Fibroblast of the aortic adventitia (primary cell): ENCODE results near the gene GSDMA. TPM values are rescaled to one million over a fixed set of nuclear protein-coding genes. Genes with fewer than 3 reads are reported as not detected.
"Not testable (repeated sequence)": the region's sequence is repeated elsewhere in the genome, so short reads cannot be mapped to it uniquely, and the experiment has no call there.

ENCODE experiments used
- DNase-seq: peaks from one replicate; pipeline ENCODE4 v3.0.0-alpha.2; 2010; ENCODE audit warnings: low read depth
- H3K4me3 ChIP-seq: 2 replicates; pipeline ENCODE4 v1.5.1; 2011; ENCODE audit warnings: low read depth, mild to moderate bottlenecking, control low read depth, low read length, moderate library complexity
- CTCF ChIP-seq: IDR thresholded peaks from 2 replicates; pipeline ENCODE4 v1.5.1; 2011; ENCODE audit warnings: mild to moderate bottlenecking, low read length, control low read depth, inconsistent platforms; ENCODE audit not compliant: insufficient read depth
- total RNA-seq: library from RNA; depleted of rRNA; stranded (reverse); fragments of >200 nt; gene quantifications from 2 replicates; pipeline ENCODE4 v1.2.3, GENCODE V29; 2012; ENCODE audit warnings: low replicate concordance

GSDMA gene
- total RNA-seq, 1 donor, result not detected

GRCh38 chr17:39994448-39994847, 31.6 kb downstream of the GSDMA start:
- no peak overlapping the region for H3K4me3 ChIP-seq
- no peak for TF ChIP-seq CTCF
- DNase-seq, result no peak

GRCh38 chr17:39995438-39995837, 32.6 kb downstream of the GSDMA start:
- H3K4me3 ChIP-seq, result no peak overlapping the region
- no peak for TF ChIP-seq CTCF
- DNase-seq, result no peak

DNA sequence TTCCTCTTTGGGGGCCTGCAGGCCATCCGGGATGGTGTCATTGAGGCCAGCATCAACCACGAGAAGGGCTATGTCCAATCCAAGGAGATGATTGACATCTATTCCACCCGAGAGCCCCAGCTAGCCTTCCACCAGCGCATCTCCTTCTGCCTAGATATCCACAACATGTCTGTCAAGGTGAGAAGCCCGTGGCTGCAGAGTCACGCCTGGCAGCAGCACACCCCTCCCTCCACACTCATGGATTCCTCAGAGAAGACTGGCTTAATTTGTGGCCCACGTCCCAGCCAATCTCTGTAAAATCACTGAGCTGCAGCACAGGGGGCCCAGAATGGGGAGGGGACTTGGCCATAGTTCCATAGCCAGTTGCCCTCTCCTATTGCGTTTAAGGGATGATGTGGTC, 33.4 kb downstream of the GSDMA start:
- DNase-seq, result no peak
- TF ChIP-seq CTCF, result no peak
- H3K4me3 ChIP-seq, result no peak overlapping the region

- no peak for DNase-seq
- TF ChIP-seq CTCF, result no peak
- no peak overlapping the region for H3K4me3 ChIP-seq
Observed at GRCh38 chr17:39996800-39997199, 34.0 kb downstream of the GSDMA start.

- DNase-seq, result no peak
- no peak for TF ChIP-seq CTCF
- H3K4me3 ChIP-seq, result no peak overlapping the region
Observed at GRCh38 chr17:39997543-39997942, 34.7 kb downstream of the GSDMA start.

GRCh38 chr17:39999067-39999466, 36.3 kb downstream of the GSDMA start:
- DNase-seq, result no peak
- H3K4me3 ChIP-seq, result no peak overlapping the region
- TF ChIP-seq CTCF, result no peak

DNA sequence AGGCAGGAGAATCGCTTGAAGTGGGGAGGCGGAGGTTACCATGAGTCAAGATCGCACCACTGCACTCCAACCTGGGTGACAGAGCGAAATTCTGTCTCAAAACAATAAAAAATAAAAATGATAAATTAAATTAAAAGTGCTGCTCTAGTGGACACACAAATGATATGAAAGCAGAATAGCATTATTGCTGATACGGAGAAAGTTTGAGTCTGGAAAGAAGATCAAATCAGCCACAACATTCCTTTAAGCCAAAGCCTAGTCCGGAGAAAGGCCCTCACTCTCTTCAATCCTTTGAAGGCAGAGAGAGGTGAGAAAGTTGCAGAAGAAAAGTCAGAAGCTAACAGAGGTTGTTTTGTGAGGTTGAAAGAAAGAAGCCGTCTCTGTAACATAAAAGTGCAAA, 37.4 kb downstream of the GSDMA start:
- DNase-seq, result no peak
- TF ChIP-seq CTCF, result no peak
- H3K4me3 ChIP-seq, result no peak overlapping the region

- not testable (repeated sequence) for DNase-seq, H3K4me3 ChIP-seq
Observed at GRCh38 chr17:40001335-40001734, 38.5 kb downstream of the GSDMA start.
